H9 (cell line): ENCODE data around the gene TEX38. TPM values are rescaled to one million over a fixed set of nuclear protein-coding genes. Genes with fewer than 3 reads are reported as not detected.

Experiments used
- DNase-seq: peaks from one replicate; pipeline ENCODE4 v3.0.0-alpha.2; 2017
- H2AFZ ChIP-seq: one replicate; pipeline ENCODE4 v1.6.1; 2013; ENCODE audit warnings: mild to moderate bottlenecking, low read length, control low read depth, moderate library complexity
- H2AK5ac ChIP-seq: 2 replicates; pipeline ENCODE4 v1.6.1; 2013; ENCODE audit warnings: low read length, control low read depth, mixed read lengths; ENCODE audit not compliant: insufficient read length
- H2BK120ac ChIP-seq: one replicate; pipeline ENCODE4 v1.6.1; 2013; ENCODE audit warnings: low read depth, mild to moderate bottlenecking, low read length, control low read depth, inconsistent platforms; ENCODE audit not compliant: poor library complexity, severe bottlenecking
- H2BK12ac ChIP-seq: 2 replicates; pipeline ENCODE4 v1.6.1; 2013; ENCODE audit warnings: low read length, control low read depth, mixed read lengths, low read depth; ENCODE audit not compliant: insufficient read length
- H2BK15ac ChIP-seq: 2 replicates; pipeline ENCODE4 v1.6.1; 2013; ENCODE audit warnings: low read depth, low read length, control low read depth
- H2BK20ac ChIP-seq: one replicate; pipeline ENCODE4 v1.6.1; 2013; ENCODE audit warnings: low read depth, mild to moderate bottlenecking, low read length, control low read depth, inconsistent platforms; ENCODE audit not compliant: poor library complexity, severe bottlenecking
- H2BK5ac ChIP-seq: 2 replicates; pipeline ENCODE4 v1.6.1; 2013; ENCODE audit warnings: low read length, control low read depth, mixed read lengths; ENCODE audit not compliant: insufficient read length
- H3K14ac ChIP-seq: 2 replicates; pipeline ENCODE4 v1.6.1; 2013; ENCODE audit warnings: low read length, control low read depth; ENCODE audit not compliant: insufficient read depth
- H3K18ac ChIP-seq: 2 replicates; pipeline ENCODE4 v1.6.1; 2013; ENCODE audit warnings: low read depth, mild to moderate bottlenecking, mixed read lengths, low read length, control low read depth; ENCODE audit not compliant: insufficient read length
- H3K23ac ChIP-seq: 2 replicates; pipeline ENCODE4 v1.6.1; 2013; ENCODE audit warnings: low read length, control low read depth, mixed read lengths, low read depth; ENCODE audit not compliant: insufficient read length
- H3K23me2 ChIP-seq: 2 replicates; pipeline ENCODE4 v1.6.1; 2013; ENCODE audit warnings: low read depth, mild to moderate bottlenecking, mixed read lengths, low read length, control low read depth; ENCODE audit not compliant: insufficient read length, poor library complexity, severe bottlenecking
- H3K27ac ChIP-seq: 2 replicates; pipeline ENCODE4 v1.5.1; 2013; ENCODE audit warnings: low read length, control low read depth, mixed read lengths, low read depth; ENCODE audit not compliant: insufficient read length
- H3K27me3 ChIP-seq: 2 replicates; pipeline ENCODE4 v1.6.1; 2013; ENCODE audit warnings: low read length, control low read depth, inconsistent platforms; ENCODE audit not compliant: insufficient read depth
- H3K4ac ChIP-seq: 2 replicates; pipeline ENCODE4 v1.6.1; 2013; ENCODE audit warnings: low read depth, mild to moderate bottlenecking, control low read depth, inconsistent platforms, low read length, moderate library complexity
- H3K4me1 ChIP-seq: 2 replicates; pipeline ENCODE4 v1.6.1; 2013; ENCODE audit warnings: low read length, control low read depth, inconsistent platforms; ENCODE audit not compliant: insufficient read depth
- H3K4me2 ChIP-seq: 2 replicates; pipeline ENCODE4 v1.6.1; 2013; ENCODE audit warnings: low read length, control low read depth, mixed read lengths; ENCODE audit not compliant: insufficient read length, insufficient read depth
- H3K56ac ChIP-seq: 2 replicates; pipeline ENCODE4 v1.6.1; 2013; ENCODE audit warnings: low read depth, mild to moderate bottlenecking, mixed read lengths, low read length, control low read depth; ENCODE audit not compliant: insufficient read length
- H3K79me1 ChIP-seq: 2 replicates; pipeline ENCODE4 v1.6.1; 2013; ENCODE audit warnings: low read depth, mild to moderate bottlenecking, moderate library complexity, low read length, control low read depth, inconsistent platforms; ENCODE audit not compliant: insufficient read depth, poor library complexity, severe bottlenecking
- H3K79me2 ChIP-seq: 2 replicates; pipeline ENCODE4 v1.6.1; 2013; ENCODE audit warnings: low read length, control low read depth, inconsistent platforms; ENCODE audit not compliant: insufficient read depth
- H3K9ac ChIP-seq: 2 replicates; pipeline ENCODE4 v1.6.1; 2013; ENCODE audit warnings: low read length, control low read depth, mixed read lengths; ENCODE audit not compliant: insufficient read length; ENCODE audit errors: extremely low read depth
- H3K9me3 ChIP-seq: one replicate; pipeline ENCODE4 v1.6.1; 2013; ENCODE audit warnings: low read depth, low read length, inconsistent platforms; ENCODE audit not compliant: control insufficient read depth
- H3T11ph ChIP-seq: one replicate; pipeline ENCODE4 v1.6.1; 2013; ENCODE audit warnings: mild to moderate bottlenecking, low read length, control low read depth, inconsistent platforms
- H4K20me1 ChIP-seq: one replicate; pipeline ENCODE4 v1.6.1; 2013; ENCODE audit not compliant: control insufficient read depth, insufficient read length, insufficient read depth
- H4K5ac ChIP-seq: 2 replicates; pipeline ENCODE4 v1.6.1; 2013; ENCODE audit warnings: low read depth, mild to moderate bottlenecking, mixed read lengths, low read length, control low read depth; ENCODE audit not compliant: insufficient read length
- H4K8ac ChIP-seq: replicated peaks from 2 replicates; pipeline ENCODE4 v1.6.1; 2013; ENCODE audit warnings: low read length, control low read depth, mixed read lengths, low read depth; ENCODE audit not compliant: insufficient read length
- H4K91ac ChIP-seq: 2 replicates; pipeline ENCODE4 v1.6.1; 2013; ENCODE audit warnings: low read depth, mild to moderate bottlenecking, moderate library complexity, mixed read lengths, low read length, control low read depth; ENCODE audit not compliant: insufficient read length
- H3K27ac Mint-ChIP-seq, 3 experiments: 2 replicates in 2 of 3; 3 replicates in 1 of 3; pipeline ENCODE4 v1.8.0; 2020 to 2021; ENCODE audit warnings: mixed read lengths in 3 of 3, mild to moderate bottlenecking in 1 of 3, moderate library complexity in 1 of 3
- H3K27me3 Mint-ChIP-seq: 2 replicates; pipeline ENCODE4 v1.8.0; 2021; ENCODE audit warnings: low read depth, mild to moderate bottlenecking, moderate library complexity, mixed read lengths
- H3K36me3 Mint-ChIP-seq, 3 experiments: 2 replicates in 2 of 3; 3 replicates in 1 of 3; pipeline ENCODE4 v1.8.0; 2020 to 2021; ENCODE audit warnings: low read depth in 3 of 3, mixed read lengths in 3 of 3; ENCODE audit not compliant: insufficient read depth in 1 of 3
- H3K4me1 Mint-ChIP-seq, 2 experiments: 2 replicates each; pipeline ENCODE4 v1.8.0; 2020; ENCODE audit warnings: mixed read lengths in 2 of 2
- H3K4me3 Mint-ChIP-seq, 2 experiments: 2 replicates in 1 of 2; 3 replicates in 1 of 2; pipeline ENCODE4 v1.8.0; 2020 to 2021; ENCODE audit warnings: mild to moderate bottlenecking in 2 of 2, mixed read lengths in 2 of 2, moderate library complexity in 1 of 2
- H3K9me3 Mint-ChIP-seq, 2 experiments: 2 replicates in 1 of 2; 3 replicates in 1 of 2; pipeline ENCODE4 v1.8.0; 2020; ENCODE audit warnings: mild to moderate bottlenecking in 2 of 2, mixed read lengths in 2 of 2, moderate library complexity in 1 of 2
- CTCF ChIP-seq: fragments of 200-600 bp; sonication (generic); conservative IDR thresholded peaks from 3 replicates; pipeline ENCODE4 v1.8.0; 2021; ENCODE audit warnings: antibody characterized with exemption, mild to moderate bottlenecking
- WGBS: extraction: QIAGEN DNeasy Blood & Tissue Kit; methylation state at CpG from one replicate; pipeline ENCODE4 v1.1.7; 2013; ENCODE audit warnings: missing lambda C conversion rate, low lambda C conversion rate, mixed read lengths; ENCODE audit not compliant: insufficient read length; ENCODE audit errors: extremely low coverage; 5-methylcytosine and 5-hydroxymethylcytosine counted together
- total RNA-seq: library from RNA; stranded (reverse); gene quantifications from 2 replicates; pipeline ENCODE4 v1.2.1, GENCODE V29; 2021

The TEX38 gene
- total RNA-seq, 1 experiment from 2014 or later: not detected

- Histone ChIP-seq H3K9ac (no peak overlapping the region), H3K27ac (no peak overlapping the region), H4K20me1 (no peaks in the 10 kb centered on the region), H2BK20ac (no peak overlapping the region), H3K9me3 (no peaks in the 10 kb centered on the region), H2BK120ac (no peak overlapping the region), H2BK15ac (no peak overlapping the region), H3K56ac (no peak overlapping the region), H4K8ac (no peak overlapping the region), H3K18ac (no peak overlapping the region), H2AFZ (no peak overlapping the region), H3K4ac (no peak overlapping the region), H3K79me2 (no peaks in the 10 kb centered on the region), H3K4me2 (no peak overlapping the region), H4K5ac (no peak overlapping the region), H4K91ac (no peak overlapping the region), H3T11ph (no peak overlapping the region), H3K27me3 (no peaks in the 10 kb centered on the region), H2BK5ac (no peak overlapping the region), H3K14ac (no peak overlapping the region), H2AK5ac (no peak overlapping the region), H3K23ac (no peak overlapping the region), H2BK12ac (no peak overlapping the region), H3K23me2 (no peaks in the 10 kb centered on the region), H3K79me1 (no peaks in the 10 kb centered on the region), H3K4me1 (no peaks in the 10 kb centered on the region; the same call in 1 of the 2 replicates)
- WGBS: no CpG with 5 or more reads among the region's 1 CpG
- Mint-ChIP-seq H3K27ac (no peak overlapping the region), H3K4me1 (peaks cover 14% of the 10 kb centered on the region in 2 experiments), H3K9me3 (no peaks in the 10 kb centered on the region), H3K36me3 (peaks cover 13 to 86% (median 74%) of the 10 kb centered on the region in 3 experiments; a peak in 6 of 7 replicates), H3K27me3 (no peaks in the 10 kb centered on the region), H3K4me3 (no peak overlapping the region; a peak in 1 of 5 replicates)
- no peak for TF ChIP-seq CTCF
- no peak for DNase-seq
Observed at GRCh38 chr1:46682064-46682463, 10.4 kb downstream of the TEX38 start.
